Measurements from ENCODE around the gene WDR46.

GRCh38 chr6:33319939-33320314, 30.9 kb upstream of the WDR46 start:
- TF ChIP-seq POLR2A (IDR thresholded peaks at IDR 0.05), result no peak
- TF ChIP-seq, protein P1, sequence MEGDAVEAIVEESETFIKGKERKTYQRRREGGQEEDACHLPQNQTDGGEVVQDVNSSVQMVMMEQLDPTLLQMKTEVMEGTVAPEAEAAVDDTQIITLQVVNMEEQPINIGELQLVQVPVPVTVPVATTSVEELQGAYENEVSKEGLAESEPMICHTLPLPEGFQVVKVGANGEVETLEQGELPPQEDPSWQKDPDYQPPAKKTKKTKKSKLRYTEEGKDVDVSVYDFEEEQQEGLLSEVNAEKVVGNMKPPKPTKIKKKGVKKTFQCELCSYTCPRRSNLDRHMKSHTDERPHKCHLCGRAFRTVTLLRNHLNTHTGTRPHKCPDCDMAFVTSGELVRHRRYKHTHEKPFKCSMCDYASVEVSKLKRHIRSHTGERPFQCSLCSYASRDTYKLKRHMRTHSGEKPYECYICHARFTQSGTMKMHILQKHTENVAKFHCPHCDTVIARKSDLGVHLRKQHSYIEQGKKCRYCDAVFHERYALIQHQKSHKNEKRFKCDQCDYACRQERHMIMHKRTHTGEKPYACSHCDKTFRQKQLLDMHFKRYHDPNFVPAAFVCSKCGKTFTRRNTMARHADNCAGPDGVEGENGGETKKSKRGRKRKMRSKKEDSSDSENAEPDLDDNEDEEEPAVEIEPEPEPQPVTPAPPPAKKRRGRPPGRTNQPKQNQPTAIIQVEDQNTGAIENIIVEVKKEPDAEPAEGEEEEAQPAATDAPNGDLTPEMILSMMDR (IDR thresholded peaks at IDR 0.05), result no peak
